Measurements from ENCODE around the gene GLDN. TPM values are rescaled to one million over a fixed set of nuclear protein-coding genes. Genes with fewer than 3 reads are reported as not detected.

GLDN gene
- total and polyA plus RNA-seq, 2 of the 8 experiments (the other 6 are each of a cell fraction or from before 2014, with no cell fraction given), result 0.24 to 0.50 TPM

GRCh38 chr15:51327081-51327480 is 14.4 kb upstream of the GLDN start:
- Histone ChIP-seq H2BK120ac (replicated peaks; ENCODE audit: low read depth, low read length) (no peak overlapping the region), H3K27me3 (replicated peaks in 1 of 4; ENCODE audit: control insufficient read depth in 3 of 4, extremely low read depth in 1 of 4, insufficient read depth in 3 of 4, low read length in 3 of 4) (no peaks in the 10 kb centered on the region; a peak in 1 of 7 replicates), H3K4ac (replicated peaks; ENCODE audit: insufficient read length, low read depth, low read length) (no peak overlapping the region), H4K20me1 (replicated peaks in 1 of 2; ENCODE audit: control insufficient read depth in 1 of 2, insufficient read depth in 2 of 2, low read length in 2 of 2) (no peaks in the 10 kb centered on the region), H3K36me3 (ENCODE audit: control insufficient read depth in 2 of 4, insufficient read depth in 4 of 4, low read length in 3 of 4) (no peaks in the 10 kb centered on the region), H4K8ac (ENCODE audit: extremely low read depth, insufficient read depth, low read length) (no peak overlapping the region), H2BK5ac (ENCODE audit: low read depth, low read length) (no peak overlapping the region), H3K23me2 (ENCODE audit: low read depth, low read length) (no peaks in the 10 kb centered on the region), H2BK12ac (ENCODE audit: low read depth, low read length) (no peak overlapping the region), H3K4me3 (ENCODE audit: extremely low read depth in 1 of 4, insufficient read depth in 2 of 4, low read depth in 3 of 4, low read length in 4 of 4) (no peak overlapping the region), H3K9me3 (ENCODE audit: insufficient read depth in 2 of 2, low read depth in 1 of 2, low read length in 1 of 2) (no peaks in the 10 kb centered on the region), H3K79me1 (ENCODE audit: low read depth, low read length) (no peaks in the 10 kb centered on the region), H2AK5ac (ENCODE audit: low read depth, low read length) (no peak overlapping the region), H3K9ac (replicated peaks in 1 of 4; ENCODE audit: extremely low read depth in 1 of 4, low read depth in 3 of 4, low read length in 3 of 4) (no peak overlapping the region), H3K23ac (ENCODE audit: insufficient read length) (no peak overlapping the region), H2BK15ac (ENCODE audit: low read length) (no peak overlapping the region), H4K5ac (ENCODE audit: insufficient read length, low read depth, low read length) (no peak overlapping the region), H3K4me2 (ENCODE audit: insufficient read depth in 1 of 2, low read depth in 2 of 2, low read length in 2 of 2) (no peak overlapping the region), H3K27ac (ENCODE audit: low read depth, low read length) (no peak overlapping the region), H3K56ac (replicated peaks; ENCODE audit: insufficient read length, low read depth, low read length) (no peak overlapping the region), H4K91ac (replicated peaks; ENCODE audit: insufficient read length, low read length) (no peak overlapping the region), H3K18ac (ENCODE audit: extremely low read depth, low read length) (no peak overlapping the region), H2AFZ (ENCODE audit: low read length) (no peak overlapping the region), H2BK20ac (ENCODE audit: low read length) (no peak overlapping the region), H3K79me2 (ENCODE audit: control insufficient read depth in 1 of 2, insufficient read depth in 2 of 2, low read length in 2 of 2) (no peaks in the 10 kb centered on the region), H3K4me1 (replicated peaks in 1 of 4; ENCODE audit: control insufficient read depth in 3 of 4, insufficient read depth in 4 of 4, low read length in 3 of 4) (no peaks in the 10 kb centered on the region), H3K14ac (ENCODE audit: insufficient read length) (no peak overlapping the region)
- FAIRE-seq (no peak), DNase-seq (ENCODE audit: low read depth in 1 of 2, low spot score in 2 of 2) (no peak)
- ChIA-PET CTCF (ENCODE audit: partially characterized antibody) (interaction anchor here (0.7 to 1.1 kb wide), 3 partner anchors 13 to 134 kb away, joined by 3 to 4 read pairs (median 3); no protein-coding TSS in a partner anchor), POLR2A (ENCODE audit: partially characterized antibody) (no interaction called here)
- no peak for TF ChIP-seq TEAD4 (IDR thresholded peaks at IDR 0.05; ENCODE audit: low read depth, low read length)
- no peak for TF ChIP-seq SIRT6 (IDR thresholded peaks at IDR 0.05; ENCODE audit: low read length)
- TF ChIP-seq YY1 (IDR thresholded peaks at IDR 0.05; ENCODE audit: low read depth, low read length), result no peak
- TF ChIP-seq, protein P1, sequence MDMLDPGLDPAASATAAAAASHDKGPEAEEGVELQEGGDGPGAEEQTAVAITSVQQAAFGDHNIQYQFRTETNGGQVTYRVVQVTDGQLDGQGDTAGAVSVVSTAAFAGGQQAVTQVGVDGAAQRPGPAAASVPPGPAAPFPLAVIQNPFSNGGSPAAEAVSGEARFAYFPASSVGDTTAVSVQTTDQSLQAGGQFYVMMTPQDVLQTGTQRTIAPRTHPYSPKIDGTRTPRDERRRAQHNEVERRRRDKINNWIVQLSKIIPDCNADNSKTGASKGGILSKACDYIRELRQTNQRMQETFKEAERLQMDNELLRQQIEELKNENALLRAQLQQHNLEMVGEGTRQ (IDR thresholded peaks at IDR 0.05; ENCODE audit: low read length), result no peak
- TF ChIP-seq KDM1A (IDR thresholded peaks at IDR 0.05; ENCODE audit: borderline replicate concordance, low read length), result no peak
- no peak for TF ChIP-seq SAP30 (IDR thresholded peaks at IDR 0.05; ENCODE audit: insufficient read depth, insufficient replicate concordance, low read length)
- WGBS, 2 experiments (ENCODE audit: extremely low coverage in 1 of 2, insufficient coverage in 1 of 2, insufficient read length in 1 of 2, insufficient replicate concordance in 2 of 2, low coverage in 1 of 2, low lambda C conversion rate in 2 of 2, missing lambda C conversion rate in 1 of 2), result 90% methylated on average over 2 of the region's 2 CpGs; no CpG with 5 or more reads in 1 of the 2 experiments
